Retinal pigment epithelial cell (primary cell): Measurements from ENCODE around the gene IPP.

Experiments used
- DNase-seq: peaks from one replicate; pipeline ENCODE4 v3.0.0-alpha.2; 2010; ENCODE audit warnings: low read depth
- H3K4me3 ChIP-seq: 2 replicates; pipeline ENCODE4 v1.5.1; 2011; ENCODE audit warnings: mild to moderate bottlenecking, low read length, control low read depth, moderate library complexity
- TF ChIP-seq, protein P1 (sequence below): conservative IDR thresholded peaks from 2 replicates; pipeline ENCODE4 v1.5.1; 2011; ENCODE audit warnings: low read depth, low read length, control low read depth, inconsistent platforms

Gene IPP

DNA sequence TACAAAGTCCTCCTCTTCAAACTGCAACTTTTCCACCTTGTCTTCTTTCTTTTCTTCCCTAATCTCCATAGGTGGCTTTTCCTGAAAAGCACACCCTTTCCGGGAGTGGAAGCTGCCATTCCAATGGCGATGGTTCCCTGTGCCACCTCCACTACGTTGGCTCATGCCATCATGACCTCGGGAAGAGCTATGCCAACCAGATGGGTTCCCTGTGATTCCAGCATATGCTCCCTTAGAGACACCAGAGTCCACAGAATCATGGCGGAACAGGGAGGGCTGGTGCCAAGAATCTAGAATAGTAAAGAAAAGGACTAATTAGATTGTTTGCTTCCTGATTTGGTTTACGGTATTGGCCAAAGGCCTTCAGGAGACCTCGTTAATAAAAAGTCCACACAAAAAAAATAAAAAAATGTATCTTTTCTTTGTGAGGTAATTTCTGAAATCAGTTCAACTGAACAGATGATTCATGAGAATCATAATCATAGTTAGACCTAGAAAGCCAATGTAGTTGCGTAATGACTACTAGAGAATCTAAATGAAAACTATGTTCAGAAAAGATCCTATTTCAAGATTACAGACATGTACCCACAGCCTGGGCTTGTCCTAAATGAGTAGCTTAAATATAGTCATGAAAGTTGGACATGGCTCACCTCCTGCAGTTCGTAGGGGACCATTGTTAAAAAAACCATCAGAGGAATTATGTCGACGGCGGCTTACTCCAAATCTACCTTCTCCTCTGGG, 95.7 kb downstream of the IPP start:
- TF ChIP-seq, protein P1, sequence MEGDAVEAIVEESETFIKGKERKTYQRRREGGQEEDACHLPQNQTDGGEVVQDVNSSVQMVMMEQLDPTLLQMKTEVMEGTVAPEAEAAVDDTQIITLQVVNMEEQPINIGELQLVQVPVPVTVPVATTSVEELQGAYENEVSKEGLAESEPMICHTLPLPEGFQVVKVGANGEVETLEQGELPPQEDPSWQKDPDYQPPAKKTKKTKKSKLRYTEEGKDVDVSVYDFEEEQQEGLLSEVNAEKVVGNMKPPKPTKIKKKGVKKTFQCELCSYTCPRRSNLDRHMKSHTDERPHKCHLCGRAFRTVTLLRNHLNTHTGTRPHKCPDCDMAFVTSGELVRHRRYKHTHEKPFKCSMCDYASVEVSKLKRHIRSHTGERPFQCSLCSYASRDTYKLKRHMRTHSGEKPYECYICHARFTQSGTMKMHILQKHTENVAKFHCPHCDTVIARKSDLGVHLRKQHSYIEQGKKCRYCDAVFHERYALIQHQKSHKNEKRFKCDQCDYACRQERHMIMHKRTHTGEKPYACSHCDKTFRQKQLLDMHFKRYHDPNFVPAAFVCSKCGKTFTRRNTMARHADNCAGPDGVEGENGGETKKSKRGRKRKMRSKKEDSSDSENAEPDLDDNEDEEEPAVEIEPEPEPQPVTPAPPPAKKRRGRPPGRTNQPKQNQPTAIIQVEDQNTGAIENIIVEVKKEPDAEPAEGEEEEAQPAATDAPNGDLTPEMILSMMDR: no peak
- no peak overlapping the region for H3K4me3 ChIP-seq
- DNase-seq: no peak
